GM18861 (cell line): ENCODE results near the gene DUS1L.

Experiments
- ATAC-seq: cut with Tn5 transposase; IDR thresholded peaks from one replicate; pipeline ENCODE4 v1.9.1; 2021; ENCODE audit not compliant: unreplicated experiment

The DUS1L gene

DNA sequence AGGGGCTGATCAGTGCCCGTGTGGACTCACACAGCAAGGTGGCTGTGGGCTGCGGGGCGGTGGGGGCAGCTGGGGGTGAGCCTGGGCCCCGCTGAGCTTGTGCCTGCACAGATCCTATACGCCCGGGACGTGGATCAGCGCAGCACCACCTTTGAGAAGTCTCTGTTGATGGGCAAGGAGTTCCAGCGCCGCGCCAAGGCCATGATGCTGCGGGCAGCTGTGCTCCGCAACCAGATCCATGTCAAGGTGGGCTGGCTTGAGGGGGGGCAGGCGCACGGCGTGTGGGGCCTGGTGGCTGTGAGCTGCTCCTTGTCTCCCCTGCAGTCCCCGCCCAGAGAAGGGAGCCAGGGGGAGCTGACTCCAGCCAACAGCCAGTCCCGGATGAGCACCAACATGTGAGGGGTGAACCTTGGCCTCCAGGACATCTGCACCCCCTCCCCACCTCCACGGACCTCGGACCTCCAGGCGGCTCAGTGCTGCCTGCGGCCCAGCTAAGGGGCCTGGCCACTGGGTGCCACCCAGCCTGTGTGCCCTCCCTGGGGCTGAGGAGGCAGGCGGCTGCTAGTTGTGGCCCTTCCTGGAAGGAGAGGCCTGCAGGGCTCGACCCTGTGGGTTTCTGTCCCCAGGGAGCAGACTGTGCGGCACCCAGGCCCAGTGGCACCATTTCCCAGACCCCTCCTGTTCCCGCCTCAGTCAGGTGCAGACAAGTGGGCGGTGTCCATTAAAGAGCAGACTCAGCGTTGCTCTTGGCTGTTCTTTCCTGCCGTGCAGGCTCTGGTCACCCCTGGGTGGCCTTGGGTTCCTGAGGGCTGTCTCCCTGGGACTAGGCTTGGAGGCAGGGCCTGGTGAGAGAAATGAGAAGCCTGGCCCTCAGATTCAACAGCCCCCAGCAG, 8.6 kb downstream of the DUS1L start:
- ATAC-seq, result no peak

DNA sequence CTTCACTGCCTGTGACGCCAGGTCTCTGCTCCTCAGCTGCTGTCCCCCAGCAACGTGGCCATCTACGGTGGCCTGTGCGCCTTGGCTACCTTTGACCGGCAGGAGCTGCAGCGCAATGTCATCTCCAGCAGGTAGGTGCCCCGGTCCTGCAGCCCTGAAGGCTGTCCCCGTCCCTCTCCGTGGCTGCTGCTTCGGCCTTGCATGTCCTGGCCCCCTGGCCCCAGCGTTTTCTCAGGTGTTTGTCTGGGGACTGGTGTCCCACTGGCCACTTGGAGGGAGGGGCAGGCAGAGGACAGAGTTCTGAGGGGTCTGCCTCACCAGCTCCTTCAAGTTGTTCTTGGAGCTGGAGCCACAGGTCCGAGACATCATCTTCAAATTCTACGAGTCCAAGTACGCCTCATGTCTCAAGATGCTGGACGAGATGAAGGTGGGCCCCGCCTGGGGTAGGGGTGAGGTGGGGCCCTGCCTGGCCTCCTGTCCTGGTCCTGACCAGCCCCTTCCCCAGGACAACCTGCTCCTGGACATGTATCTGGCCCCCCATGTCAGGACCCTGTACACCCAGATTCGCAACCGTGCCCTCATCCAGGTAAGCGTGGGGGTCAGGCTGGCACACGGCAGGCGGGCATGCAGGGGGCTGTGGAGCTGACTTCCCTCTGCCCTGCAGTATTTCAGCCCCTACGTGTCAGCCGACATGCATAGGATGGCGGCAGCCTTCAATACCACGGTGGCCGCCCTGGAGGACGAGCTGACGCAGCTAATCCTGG, 9.5 kb downstream of the DUS1L start:
- ATAC-seq, result no peak

DNA sequence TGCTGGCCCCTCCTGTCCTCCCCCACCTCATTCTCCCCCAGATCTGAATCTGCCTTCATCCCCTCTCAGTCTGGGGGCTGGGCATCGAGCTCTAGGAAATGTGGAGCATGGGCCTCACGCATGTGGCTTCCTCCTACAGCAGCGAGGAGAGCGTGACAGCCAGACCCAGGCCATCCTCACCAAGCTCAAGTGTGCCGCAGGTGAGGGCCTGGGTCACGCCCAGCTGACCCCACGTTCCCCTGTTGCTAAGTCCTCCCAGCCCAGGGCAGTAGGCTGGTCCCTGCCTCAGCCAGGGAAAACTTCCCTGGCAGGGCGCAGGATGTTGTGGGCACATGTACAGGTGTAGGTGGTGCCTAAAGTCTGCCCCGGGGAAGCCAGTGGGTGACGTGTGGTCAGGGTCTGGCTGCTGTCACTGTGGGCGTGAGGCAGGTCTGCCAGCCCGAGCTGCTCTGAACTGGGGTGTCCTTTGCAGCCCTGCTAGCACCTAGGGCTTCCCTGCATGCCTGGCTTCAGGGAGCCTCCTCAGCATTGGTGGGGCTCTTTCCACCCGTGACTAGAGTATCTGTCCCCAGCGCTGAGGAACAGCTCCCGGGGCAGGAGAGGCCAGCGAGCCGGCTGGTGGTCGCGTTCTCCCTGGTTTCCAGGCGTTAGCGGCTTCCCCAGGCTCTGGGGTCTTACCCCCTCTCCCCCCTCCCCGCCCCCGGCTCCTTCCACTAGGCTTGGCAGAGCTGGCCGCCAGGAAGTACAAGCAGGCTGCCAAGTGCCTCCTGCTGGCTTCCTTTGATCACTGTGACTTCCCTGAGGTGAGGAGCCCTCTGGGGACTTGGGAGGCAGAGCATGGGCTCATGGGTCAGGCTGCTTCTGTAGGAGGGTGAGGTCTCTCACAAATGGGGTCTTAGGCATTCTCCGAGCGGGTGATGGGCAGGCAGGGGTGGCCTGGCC, 10.3 kb downstream of the DUS1L start:
- no peak for ATAC-seq

DNA sequence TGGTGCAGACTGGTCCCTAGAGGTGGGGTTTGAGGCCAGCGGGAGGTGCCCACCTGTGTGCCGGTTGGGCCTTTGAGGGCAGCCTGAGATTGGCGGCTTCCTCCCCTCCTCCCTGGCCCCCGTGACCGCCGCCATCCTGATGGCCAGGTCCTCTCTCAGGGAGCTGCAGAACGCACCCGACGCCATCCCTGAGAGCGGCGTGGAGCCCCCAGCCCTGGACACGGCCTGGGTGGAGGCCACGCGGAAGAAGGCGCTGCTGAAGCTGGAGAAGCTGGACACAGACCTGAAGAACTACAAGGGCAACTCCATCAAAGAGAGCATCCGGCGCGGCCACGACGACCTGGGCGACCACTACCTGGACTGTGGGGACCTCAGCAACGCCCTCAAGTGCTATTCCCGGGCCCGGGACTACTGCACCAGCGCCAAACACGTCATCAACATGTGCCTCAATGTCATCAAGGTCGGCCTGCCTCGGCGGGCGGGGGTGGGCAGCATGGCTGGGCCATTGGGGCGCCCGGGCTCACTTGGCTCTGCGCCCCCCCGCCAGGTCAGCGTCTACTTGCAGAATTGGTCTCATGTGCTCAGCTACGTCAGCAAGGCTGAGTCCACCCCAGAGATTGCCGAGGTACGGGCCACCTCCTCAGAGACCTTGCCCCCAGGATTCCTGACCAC, 11.1 kb downstream of the DUS1L start:
- ATAC-seq, result no peak

DNA sequence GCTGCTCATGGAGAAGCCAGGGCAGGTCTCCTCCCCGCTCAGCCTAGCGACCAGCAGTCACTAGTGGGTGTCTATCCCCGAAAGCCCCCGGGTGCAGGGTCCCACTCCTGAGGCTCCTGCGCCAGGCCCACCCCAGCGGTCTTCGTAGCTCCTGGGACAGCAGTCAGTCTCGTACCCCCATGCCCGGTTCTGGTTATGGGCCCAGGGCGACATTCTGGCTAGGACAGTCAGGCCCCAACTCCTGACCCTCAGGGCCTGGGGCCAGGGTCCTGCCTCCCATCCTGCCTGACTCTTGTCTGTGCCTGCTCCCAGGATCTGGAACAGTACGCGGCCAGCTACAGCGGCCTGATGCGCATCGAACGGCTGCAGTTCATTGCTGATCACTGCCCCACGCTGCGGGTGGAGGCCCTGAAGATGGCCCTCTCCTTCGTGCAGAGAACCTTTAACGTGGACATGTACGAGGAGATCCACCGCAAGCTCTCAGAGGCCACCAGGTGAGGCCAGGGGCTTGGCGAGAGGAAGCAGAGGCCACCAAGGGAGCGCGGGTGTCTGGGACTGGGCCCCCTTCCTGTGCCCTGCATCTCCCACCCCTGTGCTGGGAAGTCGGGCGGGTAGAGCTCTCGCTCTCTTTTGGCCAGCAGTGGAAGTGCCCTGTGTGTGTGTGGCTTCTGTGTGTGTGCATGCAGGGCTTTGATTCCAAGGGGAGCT, 11.9 kb downstream of the DUS1L start:
- ATAC-seq, result no peak

DNA sequence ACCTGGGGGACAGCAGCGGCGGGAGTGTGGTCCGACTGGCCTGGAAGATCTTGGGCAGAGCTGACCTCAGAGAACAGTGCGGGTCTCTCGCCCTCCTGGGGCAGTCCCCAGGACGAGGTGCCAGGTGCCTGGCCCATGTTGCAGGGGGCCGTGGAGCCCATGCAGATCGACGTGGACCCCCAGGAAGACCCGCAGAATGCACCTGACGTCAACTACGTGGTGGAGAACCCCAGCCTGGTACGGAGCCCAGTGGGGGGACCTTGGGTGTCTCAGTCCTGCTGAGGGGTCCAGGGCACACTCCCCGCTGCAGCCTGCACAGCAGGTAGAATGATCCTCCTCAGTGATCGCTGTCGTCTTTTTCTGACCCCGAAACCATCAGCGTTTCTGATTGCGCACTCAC, 12.5 kb downstream of the DUS1L start:
- ATAC-seq, result no peak

DNA sequence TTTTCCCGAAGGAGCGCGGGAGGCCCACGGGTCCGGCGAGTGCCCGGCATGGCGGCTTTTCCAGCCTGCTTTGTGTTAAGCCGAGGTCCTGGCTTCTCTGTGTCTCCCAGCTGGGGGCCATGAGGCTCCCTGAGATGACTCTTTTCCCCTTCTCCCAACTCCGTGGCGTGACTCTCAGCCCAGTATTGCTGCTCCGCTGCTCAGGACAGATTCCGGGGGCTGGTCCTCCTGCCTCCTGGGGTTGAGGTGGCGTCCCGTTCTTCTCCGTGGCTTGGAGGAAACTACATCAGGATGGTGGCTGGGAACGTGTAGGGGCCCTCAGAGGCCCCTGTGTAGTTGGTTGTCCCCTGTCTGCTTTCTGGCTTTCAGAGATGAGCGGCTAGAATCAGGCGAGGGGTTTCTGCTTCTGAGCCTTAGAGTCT, 13.0 kb downstream of the DUS1L start:
- no peak for ATAC-seq

DNA sequence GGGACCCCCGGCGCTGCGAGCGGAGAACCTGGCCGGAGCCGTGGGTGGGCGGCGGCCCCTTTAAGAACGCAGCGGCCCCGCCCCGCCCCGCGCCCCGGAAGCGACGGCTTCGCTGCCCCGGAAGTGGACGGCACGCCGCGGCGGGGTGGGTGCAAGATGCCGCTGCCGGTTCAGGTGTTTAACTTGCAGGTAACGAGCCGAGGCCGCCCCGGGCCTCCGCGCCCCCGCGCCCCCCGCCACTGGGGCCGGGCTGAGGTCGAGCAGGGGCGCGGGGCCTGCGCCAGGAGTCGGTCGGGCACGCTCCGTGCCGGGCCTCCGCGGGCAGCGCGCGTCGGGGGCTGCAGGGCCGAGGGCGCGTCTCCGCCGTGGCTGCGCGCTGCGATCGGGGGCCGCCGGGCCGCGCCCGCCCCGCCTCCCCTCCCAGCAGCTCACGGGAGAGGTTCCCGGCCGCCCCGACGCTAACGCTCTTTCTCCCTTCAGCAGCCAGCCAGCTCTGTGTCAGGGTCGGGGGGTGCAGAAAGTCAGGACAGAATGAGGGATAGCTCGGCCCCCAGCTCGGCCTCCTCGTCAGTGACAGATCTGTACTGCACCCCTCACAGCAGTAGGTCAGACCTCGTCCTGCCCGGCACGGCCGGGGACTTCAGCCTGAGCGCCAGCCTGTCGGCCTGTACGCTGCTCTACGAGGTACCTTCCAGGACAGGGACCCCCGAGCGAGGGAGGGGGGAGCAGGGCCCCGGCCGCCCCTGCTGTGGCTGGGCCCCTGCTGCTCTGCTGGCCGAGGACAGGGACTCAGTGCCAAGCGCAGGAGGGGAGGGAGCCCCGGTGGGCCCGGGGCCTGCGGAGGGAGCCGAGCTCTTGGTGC, 13.6 kb downstream of the DUS1L start, which contains the start of the genes GPS1 and RFNG:
GPS1 (plus strand) TSS at position 123 of the 862 bp plus-strand sequence; CDS start at position 157, 34 bp downstream.
RFNG (minus strand) TSS at position 36 of the 862 bp plus-strand sequence. CDS start 45 bp downstream, outside the sequence.
- ATAC-seq, result no peak

DNA sequence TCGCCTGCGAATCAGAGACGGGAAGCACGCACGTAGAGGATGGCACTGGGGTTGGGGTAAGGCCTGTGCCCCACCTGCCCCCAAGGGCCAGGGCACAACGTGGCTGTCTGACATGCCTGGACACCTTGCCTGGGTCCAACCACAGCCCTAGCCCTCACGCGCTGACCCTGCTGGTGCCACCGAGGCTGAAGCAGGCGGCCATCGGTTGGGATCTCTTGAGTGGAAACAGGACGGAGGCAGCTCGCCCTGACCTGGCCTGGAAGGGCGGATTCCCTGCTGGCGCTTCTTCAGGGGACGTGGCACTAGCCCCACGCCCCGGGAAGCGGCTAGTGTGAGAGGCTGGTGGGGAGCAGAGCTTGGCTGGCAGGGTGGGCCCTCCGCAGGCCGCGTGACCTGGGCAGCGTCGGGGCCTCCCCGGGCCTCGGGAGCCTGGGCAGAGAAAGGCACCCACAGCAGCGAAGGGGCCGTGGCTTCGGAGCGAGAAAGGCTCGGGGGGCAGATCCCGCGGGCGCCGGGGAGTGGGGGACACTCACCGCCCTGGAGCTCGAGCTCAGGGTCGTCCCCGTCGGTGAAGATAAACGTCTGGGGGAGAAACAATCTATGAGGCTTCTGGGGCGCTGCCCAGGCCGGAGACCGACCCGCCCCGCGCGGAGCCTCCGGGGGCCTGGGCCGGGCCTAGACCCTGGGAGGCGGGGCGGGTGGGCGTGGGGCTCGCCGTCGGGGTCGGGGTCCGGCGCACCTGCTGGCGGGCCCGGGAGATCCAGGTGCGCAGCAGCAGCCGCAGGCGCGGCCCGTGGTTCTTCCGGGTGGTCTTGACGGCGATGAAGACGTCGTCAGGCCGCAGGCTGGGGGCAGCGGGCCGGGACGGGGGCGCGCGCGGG, 14.6 kb downstream of the DUS1L start:
- no peak for ATAC-seq

DNA sequence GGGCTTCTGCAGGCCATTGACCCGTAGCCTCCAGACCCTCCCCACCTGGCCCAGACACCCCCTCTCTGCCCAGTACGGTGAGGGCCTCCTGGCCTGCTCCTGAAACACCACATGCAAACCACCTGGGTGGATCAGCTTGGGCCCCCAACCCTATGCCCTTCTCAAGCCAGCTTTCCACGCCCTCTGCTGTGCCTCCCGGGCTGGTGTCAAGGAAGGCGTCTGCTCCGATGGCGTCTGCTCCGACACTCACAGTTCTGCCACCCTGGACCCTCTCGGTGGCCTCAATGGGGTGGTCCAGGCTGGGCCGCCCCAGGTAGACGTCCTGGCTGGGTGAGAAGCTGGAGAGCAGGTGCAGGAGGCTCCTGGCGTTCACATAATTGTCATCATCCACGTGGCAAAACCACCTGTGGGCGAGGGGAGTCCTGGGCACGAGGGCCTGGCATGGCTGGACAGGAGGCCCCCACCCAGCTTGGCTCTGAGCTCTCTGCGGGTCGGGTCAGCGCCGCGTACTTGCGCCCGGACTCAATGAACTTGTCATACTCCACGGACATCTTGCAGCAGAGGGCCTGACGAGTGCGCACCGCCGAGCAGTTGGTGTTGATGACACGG, 15.3 kb downstream of the DUS1L start:
- no peak for ATAC-seq

DNA sequence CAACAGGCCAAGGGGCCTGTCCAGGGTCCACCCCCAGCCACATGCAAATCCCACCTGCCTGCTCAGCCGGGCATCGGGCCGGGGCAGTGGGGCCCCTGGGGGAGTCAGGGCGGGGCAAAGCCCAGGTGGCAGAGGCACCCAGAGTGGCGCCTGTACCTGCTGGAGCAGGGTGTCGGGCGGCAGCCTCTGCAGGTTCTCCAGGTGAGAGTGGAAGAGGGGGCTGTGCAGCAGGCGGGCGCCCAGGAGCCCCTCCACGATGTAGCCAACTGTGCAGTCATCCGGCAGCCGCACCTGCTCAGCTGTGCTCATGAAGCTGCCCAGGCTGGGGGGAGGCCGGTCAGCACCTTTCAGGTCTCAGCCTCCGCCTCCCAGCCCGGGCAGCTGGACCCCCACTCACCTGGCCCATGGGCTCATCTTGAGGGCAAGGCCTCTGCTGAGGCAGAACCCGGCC, 16.1 kb downstream of the DUS1L start:
- no peak for ATAC-seq

DNA sequence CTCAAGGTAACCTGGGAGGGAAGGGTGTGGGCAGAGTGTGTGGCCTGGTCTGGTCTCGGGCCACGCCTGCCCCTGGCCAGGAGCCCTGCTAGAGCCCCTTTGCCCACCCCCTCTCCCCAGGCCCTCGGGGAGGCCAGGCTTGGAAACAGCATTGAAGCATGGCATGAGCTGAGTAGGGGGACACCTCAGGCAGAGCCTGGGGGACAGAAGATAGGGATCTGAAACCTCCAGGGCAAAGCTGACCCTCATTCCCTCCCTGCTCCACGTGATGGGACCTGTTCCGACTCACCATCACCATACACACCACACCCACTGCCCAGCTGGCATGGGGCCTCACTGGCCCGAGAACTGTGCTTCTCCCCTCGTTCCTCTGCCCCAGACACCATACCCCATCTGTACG, 16.5 kb downstream of the DUS1L start:
- ATAC-seq, result no peak

DNA sequence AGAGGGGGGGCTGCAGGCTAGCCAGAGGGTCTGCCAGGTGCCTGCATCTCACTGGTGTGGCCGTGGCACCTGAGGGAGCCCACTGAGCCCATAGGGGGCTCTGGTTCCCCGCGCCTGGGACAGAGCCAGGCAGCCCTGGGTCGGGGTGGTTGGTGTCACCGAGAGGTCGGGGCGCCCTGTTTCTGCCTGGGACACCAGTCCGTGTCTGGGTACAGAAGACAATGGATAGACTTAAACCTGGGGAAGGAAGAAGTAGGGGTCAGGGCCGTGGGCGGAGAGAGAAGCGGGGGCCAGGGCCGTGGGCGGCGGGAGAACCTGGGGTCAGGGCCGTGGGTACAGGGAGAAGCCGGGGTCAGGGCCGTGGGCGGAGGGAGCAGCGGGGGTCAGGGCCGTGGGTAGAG, 17.0 kb downstream of the DUS1L start:
- no peak for ATAC-seq

DNA sequence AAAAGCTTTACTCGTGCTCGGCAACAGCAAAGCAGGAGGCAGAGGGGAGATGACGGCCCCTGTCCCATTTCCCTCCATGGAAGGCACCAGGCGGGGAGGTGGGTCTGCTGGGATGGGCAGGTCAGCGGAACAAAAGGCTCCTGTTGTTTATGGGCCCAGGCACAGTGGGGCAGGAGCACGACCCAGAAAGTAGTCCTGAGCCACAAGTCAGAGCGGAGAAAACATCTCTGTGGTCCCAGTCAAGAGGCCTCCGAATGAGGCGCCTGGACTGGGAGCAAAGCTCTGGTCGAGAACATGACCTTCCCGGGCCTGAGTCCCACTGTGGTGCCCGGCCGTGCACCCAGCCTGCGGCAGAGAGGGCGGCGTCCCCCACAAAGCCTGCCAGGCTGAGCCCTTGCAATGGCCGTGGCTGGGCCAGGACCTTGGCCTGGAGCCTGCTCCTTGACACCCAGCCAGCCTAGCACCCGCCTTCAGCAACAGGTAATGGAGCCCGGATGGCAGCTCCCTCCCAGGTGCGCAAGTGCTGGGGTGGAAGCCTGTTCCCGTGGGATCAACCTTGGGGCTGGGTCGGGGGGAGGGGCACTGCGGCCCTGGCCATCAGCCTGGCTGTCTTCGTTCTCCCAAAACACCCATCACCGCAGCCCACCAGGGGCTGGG, 17.6 kb downstream of the DUS1L start:
- no peak for ATAC-seq

DNA sequence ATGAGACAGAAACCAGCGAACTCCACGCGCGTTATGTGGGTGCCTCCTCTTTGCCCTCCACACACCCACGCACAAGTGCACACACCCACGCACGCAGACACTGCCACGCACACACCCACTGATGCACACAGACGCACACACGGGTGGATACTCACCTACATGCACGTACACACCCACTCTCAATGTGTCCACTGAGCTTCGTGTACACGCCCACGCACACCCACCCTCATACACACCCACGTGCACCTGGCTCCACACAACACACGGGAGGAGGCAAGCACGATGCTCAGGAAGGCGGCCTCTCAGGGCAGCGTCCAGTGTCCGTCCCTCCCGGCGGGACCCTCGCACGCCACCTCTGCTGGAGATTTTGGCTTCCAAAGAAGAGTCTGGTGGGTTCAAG, 18.2 kb downstream of the DUS1L start:
- ATAC-seq, result no peak

DNA sequence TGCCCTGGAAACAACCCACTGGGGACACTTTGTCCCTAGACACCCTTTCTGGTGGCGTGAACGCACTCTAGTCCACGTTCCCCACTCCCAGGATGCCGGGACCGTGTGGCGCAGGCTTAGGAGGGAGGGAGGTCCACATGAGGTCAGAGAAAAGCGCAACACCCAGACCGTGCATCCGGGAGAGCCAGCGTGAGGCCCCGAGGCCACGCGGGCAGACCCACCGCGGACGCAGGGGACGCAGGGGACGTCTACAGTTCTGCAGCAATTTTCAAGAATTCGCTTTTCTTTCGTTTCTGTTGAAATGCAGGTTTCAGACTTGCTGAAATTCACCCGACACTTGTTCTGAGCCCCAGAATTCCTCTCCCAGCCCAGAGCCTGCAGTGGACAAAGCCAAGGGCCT, 18.7 kb downstream of the DUS1L start:
- ATAC-seq, result no peak
